ENCODE data around the gene NT5E. TPM values are rescaled to one million over a fixed set of nuclear protein-coding genes. Genes with fewer than 3 reads are reported as not detected.

NT5E gene
- total RNA-seq, 1 donor from 2014 or later = 5.8 TPM

GRCh38 chr6:85456782-85457181, 6.9 kb downstream of the NT5E start:
- no peaks in the 10 kb centered on the region for H3K36me3 Mint-ChIP-seq (ENCODE audit: low read depth)
- intact Hi-C loops (cut with micrococcal nuclease) = no loop called here
- no peaks in the 10 kb centered on the region for H3K9me3 Mint-ChIP-seq
- CTCF ChIA-PET = no interaction called here
- ATAC-seq (ENCODE audit: low read depth) (no peak), DNase-seq (no peak)
- POLR2A ChIA-PET = no interaction called here
- no peak for TF ChIP-seq CTCF (IDR thresholded peaks at IDR 0.05)
- peaks cover 94% of the 10 kb centered on the region for H3K4me1 Mint-ChIP-seq
- no peak overlapping the region for H3K4me3 Mint-ChIP-seq
- no peak overlapping the region for H3K27ac Mint-ChIP-seq
- peaks cover 2% of the 10 kb centered on the region for H3K27me3 Mint-ChIP-seq

DNA sequence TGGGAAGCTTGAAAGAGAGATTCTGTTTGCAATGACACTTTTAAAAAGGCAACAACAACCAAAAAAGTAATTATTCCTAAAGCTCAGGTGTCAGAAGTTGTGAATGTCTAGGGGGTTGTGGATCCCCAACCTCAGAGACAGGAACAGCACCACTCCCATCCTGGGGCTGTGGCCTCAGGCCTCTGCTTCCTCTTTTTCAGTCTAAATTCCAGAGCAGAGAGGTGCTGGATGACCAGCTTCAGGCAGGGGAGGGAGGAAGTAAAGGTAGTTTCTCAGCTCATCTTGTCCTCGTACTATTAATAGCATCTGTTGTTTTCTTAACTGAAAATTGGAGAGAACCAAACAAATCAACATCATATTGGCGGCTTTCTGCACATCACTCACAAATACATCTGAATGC, 8.3 kb downstream of the NT5E start:
- DNase-seq = no peak
- ChIA-PET CTCF (interaction anchor here (1.0 kb wide), 1 partner anchor 25 kb away, joined by 4 read pairs; no protein-coding TSS in a partner anchor), POLR2A (interaction anchor here (0.7 to 3.5 kb wide), 2 partner anchors 8 to 49 kb away, joined by 3 to 17 read pairs; partner anchors contain the start of gene NT5E)
- no peak for TF ChIP-seq CTCF (IDR thresholded peaks at IDR 0.05)
- Mint-ChIP-seq H3K4me1 (peaks cover 94% of the 10 kb centered on the region), H3K36me3 (ENCODE audit: low read depth) (no peaks in the 10 kb centered on the region), H3K4me3 (no peak overlapping the region), H3K27ac (peak overlapping the region; percentile 76), H3K27me3 (peaks cover 2% of the 10 kb centered on the region), H3K9me3 (no peaks in the 10 kb centered on the region)
- no peak for ATAC-seq (ENCODE audit: low read depth)
- intact Hi-C loops (cut with micrococcal nuclease) = no loop called here

DNA sequence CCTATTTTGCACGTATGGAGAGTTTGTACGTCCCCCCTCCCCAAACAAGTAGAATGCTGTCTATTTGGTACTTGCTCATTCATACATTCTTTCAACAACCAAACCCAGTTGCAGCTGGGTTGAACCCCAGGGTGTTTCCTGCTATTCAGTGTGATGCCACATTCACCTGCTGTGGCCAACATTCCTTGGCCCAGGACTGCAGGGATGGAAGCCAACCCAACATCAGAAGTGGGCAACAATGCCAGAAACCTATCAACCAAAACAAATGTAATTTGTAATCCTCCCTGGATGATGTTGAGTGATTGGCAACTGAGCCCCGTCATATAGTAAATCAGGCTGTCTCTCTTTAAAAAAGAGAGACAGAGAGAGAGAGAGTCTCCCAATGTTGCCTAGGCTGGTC, 8.9 kb downstream of the NT5E start:
- no peak for ATAC-seq (ENCODE audit: low read depth)
- ChIA-PET POLR2A (interaction anchor here (3.5 kb wide), 1 partner anchor 9 kb away, joined by 17 read pairs; the partner anchor contains the start of gene NT5E), CTCF (interaction anchor here (6.3 kb wide), 1 partner anchor 24 kb away, joined by 23 read pairs; no protein-coding TSS in a partner anchor)
- Mint-ChIP-seq H3K4me1 (peaks cover 93% of the 10 kb centered on the region), H3K36me3 (ENCODE audit: low read depth) (no peaks in the 10 kb centered on the region), H3K27ac (peak overlapping the region; percentile 76), H3K9me3 (no peaks in the 10 kb centered on the region), H3K27me3 (peaks cover 2% of the 10 kb centered on the region), H3K4me3 (no peak overlapping the region)
- DNase-seq = no peak
- intact Hi-C loops (cut with micrococcal nuclease) = no loop called here
- no peak for TF ChIP-seq CTCF (IDR thresholded peaks at IDR 0.05)

DNA sequence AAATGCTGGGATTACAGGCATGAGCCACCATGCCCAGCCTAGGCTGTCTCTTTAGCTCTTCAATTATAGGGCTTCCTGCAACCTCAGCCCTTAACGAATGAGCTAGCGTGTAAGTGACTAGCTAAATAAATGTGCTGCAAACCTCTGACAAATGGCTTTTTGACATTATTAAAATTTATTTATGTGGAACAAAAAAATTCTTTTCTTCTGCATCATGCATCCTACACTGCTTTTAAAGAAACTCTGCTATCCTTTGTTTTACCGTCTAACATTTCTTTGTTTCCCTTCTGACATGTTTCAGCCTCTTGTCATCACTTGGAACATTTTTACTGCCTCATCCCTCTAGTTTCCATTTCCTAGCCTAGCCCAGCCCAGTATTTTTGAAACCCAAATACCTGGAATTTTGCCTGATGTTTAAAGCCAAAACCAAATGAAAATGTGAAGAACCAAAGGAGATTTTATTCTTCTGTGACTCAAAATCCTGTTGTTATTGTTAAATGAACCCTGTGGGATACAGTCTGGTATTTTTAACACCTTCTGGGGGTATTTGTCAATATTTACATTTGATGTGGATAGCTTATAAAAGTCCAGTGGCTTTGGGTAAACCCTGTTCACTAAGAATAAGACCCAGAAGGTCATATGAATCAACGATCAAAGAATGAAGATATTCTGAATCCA, 9.5 kb downstream of the NT5E start:
- H3K36me3 Mint-ChIP-seq (ENCODE audit: low read depth) = no peaks in the 10 kb centered on the region
- H3K4me1 Mint-ChIP-seq = peaks cover 91% of the 10 kb centered on the region
- H3K4me3 Mint-ChIP-seq = no peak overlapping the region
- CTCF ChIA-PET = interaction anchor here (1.1 to 6.3 kb wide), 2 partner anchors 10 to 24 kb away, joined by 4 to 23 read pairs; partner anchors contain the start of gene NT5E
- intact Hi-C loops (cut with micrococcal nuclease) = no loop called here
- H3K27me3 Mint-ChIP-seq = no peaks in the 10 kb centered on the region
- TF ChIP-seq CTCF (IDR thresholded peaks at IDR 0.05) = no peak
- no peaks in the 10 kb centered on the region for H3K9me3 Mint-ChIP-seq
- no peak for ATAC-seq (ENCODE audit: low read depth)
- H3K27ac Mint-ChIP-seq = peak overlapping the region; percentile 76
- no peak for DNase-seq
- POLR2A ChIA-PET = interaction anchor here (3.5 kb wide), 1 partner anchor 9 kb away, joined by 17 read pairs; the partner anchor contains the start of gene NT5E

DNA sequence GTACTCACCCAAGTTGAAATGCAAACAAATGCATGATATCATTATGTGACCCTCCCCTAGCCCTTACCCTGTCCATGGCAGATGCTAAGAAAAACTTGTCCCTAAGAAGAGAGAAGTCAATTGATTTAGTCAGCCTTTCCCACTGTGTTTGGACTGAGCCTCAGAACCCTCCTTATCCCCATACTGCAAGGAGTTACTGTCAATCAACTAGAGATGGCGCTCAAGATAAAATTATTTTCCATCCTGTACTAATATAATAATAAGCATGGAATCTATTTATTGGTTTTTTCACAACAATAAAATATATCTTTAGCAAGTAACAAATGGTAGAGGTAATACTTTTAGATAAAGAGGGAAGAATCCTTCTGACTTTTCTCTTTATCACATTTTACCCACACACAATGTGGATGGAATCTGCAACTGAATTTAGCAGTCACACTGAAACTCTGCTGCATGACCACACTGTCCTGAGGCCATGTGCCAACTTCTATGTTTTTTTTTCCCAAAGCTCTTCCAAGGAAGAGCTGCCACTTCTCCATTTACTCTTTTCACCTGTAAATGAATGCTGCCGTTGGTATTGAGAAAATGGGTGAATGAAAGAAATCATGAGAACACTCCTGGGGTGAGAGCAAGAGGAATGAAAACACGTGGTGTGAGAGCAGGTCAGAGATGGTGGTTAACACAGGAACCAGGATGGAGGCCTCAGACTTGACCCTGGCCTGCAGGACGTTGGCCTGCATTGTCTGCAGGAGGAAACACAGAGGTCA, 10.5 kb downstream of the NT5E start:
- no peaks in the 10 kb centered on the region for H3K27me3 Mint-ChIP-seq
- intact Hi-C loops (cut with micrococcal nuclease) = loop anchor here (10.0 kb wide), 1 partner anchor 1236 kb away; the partner anchor contains the start of gene CEP162
- CTCF ChIA-PET = interaction anchor here (1.1 to 6.3 kb wide), 3 partner anchors 10 to 23 kb away, joined by 4 to 23 read pairs (median 9); partner anchors contain the start of gene NT5E

More for the DNA sequence above, 10.5 kb downstream of the NT5E start:
- peak overlapping the region; percentile 62 for H3K27ac Mint-ChIP-seq
- no peak overlapping the region for H3K4me3 Mint-ChIP-seq
- POLR2A ChIA-PET = interaction anchor here (3.5 kb wide), 1 partner anchor 10 kb away, joined by 17 read pairs; the partner anchor contains the start of gene NT5E
- peaks cover 93% of the 10 kb centered on the region for H3K4me1 Mint-ChIP-seq
- DNase-seq (no peak), ATAC-seq (ENCODE audit: low read depth) (no peak)
- H3K9me3 Mint-ChIP-seq = no peaks in the 10 kb centered on the region
- no peaks in the 10 kb centered on the region for H3K36me3 Mint-ChIP-seq (ENCODE audit: low read depth)
- TF ChIP-seq CTCF (IDR thresholded peaks at IDR 0.05) = no peak
